DOHH2 (cell line): Measurements from ENCODE around the gene MCF2L2.

Experiments
- EZH2phosphoT487 ChIP-seq: fragments of 200-600 bp; sonication (generic); IDR thresholded peaks from 2 replicates; pipeline ENCODE4 v1.6.1; 2017; ENCODE audit warnings: borderline replicate concordance, mild to moderate bottlenecking, antibody characterized with exemption, low read length, moderate library complexity, mixed read lengths
- TF ChIP-seq, protein P1 (sequence below): fragments of 200-600 bp; sonication (generic); IDR thresholded peaks from one replicate; pipeline ENCODE4 v1.5.1; 2014; ENCODE audit warnings: antibody characterized with exemption, mild to moderate bottlenecking, low read depth, low read length; ENCODE audit not compliant: poor library complexity, severe bottlenecking

DNA sequence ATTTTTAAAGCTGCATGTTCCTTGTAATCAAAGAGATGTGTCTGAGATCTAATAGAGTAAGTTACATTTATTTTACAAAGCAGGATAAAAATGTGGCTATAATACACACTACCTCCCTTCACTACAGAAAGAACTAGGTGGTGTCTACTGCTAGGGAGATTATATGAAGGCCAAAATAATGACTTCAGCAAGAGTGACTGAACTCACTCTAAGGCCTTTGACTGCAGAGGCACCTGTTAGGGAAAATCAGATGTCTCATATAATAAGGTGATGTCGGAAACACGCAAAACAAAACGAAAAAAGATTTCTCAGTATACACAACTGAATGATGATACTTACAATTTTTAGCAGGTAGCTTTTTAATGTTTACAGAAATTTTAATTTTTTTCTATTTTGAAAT lies 156.3 kb downstream of the MCF2L2 start:
- TF ChIP-seq, protein P1, sequence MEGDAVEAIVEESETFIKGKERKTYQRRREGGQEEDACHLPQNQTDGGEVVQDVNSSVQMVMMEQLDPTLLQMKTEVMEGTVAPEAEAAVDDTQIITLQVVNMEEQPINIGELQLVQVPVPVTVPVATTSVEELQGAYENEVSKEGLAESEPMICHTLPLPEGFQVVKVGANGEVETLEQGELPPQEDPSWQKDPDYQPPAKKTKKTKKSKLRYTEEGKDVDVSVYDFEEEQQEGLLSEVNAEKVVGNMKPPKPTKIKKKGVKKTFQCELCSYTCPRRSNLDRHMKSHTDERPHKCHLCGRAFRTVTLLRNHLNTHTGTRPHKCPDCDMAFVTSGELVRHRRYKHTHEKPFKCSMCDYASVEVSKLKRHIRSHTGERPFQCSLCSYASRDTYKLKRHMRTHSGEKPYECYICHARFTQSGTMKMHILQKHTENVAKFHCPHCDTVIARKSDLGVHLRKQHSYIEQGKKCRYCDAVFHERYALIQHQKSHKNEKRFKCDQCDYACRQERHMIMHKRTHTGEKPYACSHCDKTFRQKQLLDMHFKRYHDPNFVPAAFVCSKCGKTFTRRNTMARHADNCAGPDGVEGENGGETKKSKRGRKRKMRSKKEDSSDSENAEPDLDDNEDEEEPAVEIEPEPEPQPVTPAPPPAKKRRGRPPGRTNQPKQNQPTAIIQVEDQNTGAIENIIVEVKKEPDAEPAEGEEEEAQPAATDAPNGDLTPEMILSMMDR = no peak
- TF ChIP-seq EZH2phosphoT487 = no peak
